Vagina (tissue), 2 donors: ENCODE measurements around the gene PDHX. TPM values are rescaled to one million over a fixed set of nuclear protein-coding genes. Genes with fewer than 3 reads are reported as not detected.

Experiments
- DNase-seq, 2 donors: peaks; one replicate each; pipeline ENCODE4 v3.0.0-alpha.2; 2017; ENCODE audit errors: extremely low spot score in 2 of 2
- H3K27ac ChIP-seq: fragments of 200-600 bp; sonication (generic); one replicate; pipeline ENCODE4 v1.5.1; 2019
- H3K27me3 ChIP-seq: fragments of 200-600 bp; sonication (generic); one replicate; pipeline ENCODE4 v1.5.1; 2019
- H3K36me3 ChIP-seq, 2 donors: fragments of 200-600 bp; sonication (generic); one replicate each; pipeline ENCODE4 v1.5.1; 2017 to 2019
- H3K4me1 ChIP-seq: fragments of 200-600 bp; sonication (generic); one replicate; pipeline ENCODE4 v1.5.1; 2019
- H3K4me3 ChIP-seq, 2 donors: fragments of 200-600 bp; sonication (generic); 1 replicate in 1 of 2; 2 replicates in 1 of 2; pipeline ENCODE4 v1.5.1; 2016 to 2019
- H3K9me3 ChIP-seq: fragments of 200-600 bp; sonication (generic); one replicate; pipeline ENCODE4 v1.5.1; 2019
- POLR2A ChIP-seq, 2 donors: fragments of 450-650 bp; IDR thresholded peaks; one replicate each; pipeline ENCODE4 v1.6.1; 2017; ENCODE audit warnings: antibody characterized with exemption in 2 of 2, mild to moderate bottlenecking in 2 of 2, moderate library complexity in 2 of 2
- POLR2AphosphoS5 ChIP-seq, 2 donors: sonication (generic); formaldehyde crosslinking; IDR thresholded peaks; one replicate each; pipeline ENCODE4 v1.9.0; 2017; ENCODE audit warnings: antibody characterized with exemption in 2 of 2, mild to moderate bottlenecking in 2 of 2, low read depth in 1 of 2; ENCODE audit not compliant: insufficient read depth in 1 of 2
- intact Hi-C: fragments of 100-400 bp; cut with DNase I; formaldehyde crosslinking; loops from one replicate; pipeline ENCODE4 v1.15.1; 2023
- total RNA-seq: library from RNA; depleted of rRNA; stranded (reverse); fragments of >200 nt; gene quantifications from one replicate; pipeline ENCODE4 v1.2.3, GENCODE V29; 2016
- TF ChIP-seq, protein P1 (sequence below), 3 experiments: fragments of 450-650 bp in 2 of 3; fragments of 200-600 bp in 1 of 3; sonication (generic) in 1 of 3; IDR thresholded peaks; one replicate each; pipeline ENCODE4 v1.5.1; 2017 to 2019; ENCODE audit warnings: antibody characterized with exemption in 3 of 3, mild to moderate bottlenecking in 2 of 3, moderate library complexity in 2 of 3

Gene PDHX
- total RNA-seq, result 15.0 TPM

- peak within 1 kb of the TSS; percentile 70 to 78 for H3K4me3 ChIP-seq
- TF ChIP-seq, protein P1, sequence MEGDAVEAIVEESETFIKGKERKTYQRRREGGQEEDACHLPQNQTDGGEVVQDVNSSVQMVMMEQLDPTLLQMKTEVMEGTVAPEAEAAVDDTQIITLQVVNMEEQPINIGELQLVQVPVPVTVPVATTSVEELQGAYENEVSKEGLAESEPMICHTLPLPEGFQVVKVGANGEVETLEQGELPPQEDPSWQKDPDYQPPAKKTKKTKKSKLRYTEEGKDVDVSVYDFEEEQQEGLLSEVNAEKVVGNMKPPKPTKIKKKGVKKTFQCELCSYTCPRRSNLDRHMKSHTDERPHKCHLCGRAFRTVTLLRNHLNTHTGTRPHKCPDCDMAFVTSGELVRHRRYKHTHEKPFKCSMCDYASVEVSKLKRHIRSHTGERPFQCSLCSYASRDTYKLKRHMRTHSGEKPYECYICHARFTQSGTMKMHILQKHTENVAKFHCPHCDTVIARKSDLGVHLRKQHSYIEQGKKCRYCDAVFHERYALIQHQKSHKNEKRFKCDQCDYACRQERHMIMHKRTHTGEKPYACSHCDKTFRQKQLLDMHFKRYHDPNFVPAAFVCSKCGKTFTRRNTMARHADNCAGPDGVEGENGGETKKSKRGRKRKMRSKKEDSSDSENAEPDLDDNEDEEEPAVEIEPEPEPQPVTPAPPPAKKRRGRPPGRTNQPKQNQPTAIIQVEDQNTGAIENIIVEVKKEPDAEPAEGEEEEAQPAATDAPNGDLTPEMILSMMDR (IDR thresholded peaks at IDR 0.05), result no peak
- TF ChIP-seq POLR2A (IDR thresholded peaks at IDR 0.05) (peak in 1 of 2 donors; percentile 95), POLR2AphosphoS5 (IDR thresholded peaks at IDR 0.05; ENCODE audit: insufficient read depth in 1 of 2, low read depth in 1 of 2) (peak; percentile 56 to 90)
- intact Hi-C loops, result no loop called here
- DNase-seq, result peak; percentile 97 to 98
- peaks cover 35% of the 10 kb centered on the region for H3K4me1 ChIP-seq
- peak within 1 kb of the TSS; percentile 93 for H3K27ac ChIP-seq
- H3K36me3 ChIP-seq, result no peaks in the 10 kb centered on the region
- H3K27me3 ChIP-seq, result no peaks in the 10 kb centered on the region
- H3K9me3 ChIP-seq, result no peaks in the 10 kb centered on the region
Measured at GRCh38 chr11:34916015-34916842, at the start of gene PDHX, which contains the start of gene APIP. TSS of gene PDHX (plus strand) at chr11:34916618. CDS start at chr11:34916656, 38 bp downstream. TSS of gene APIP (minus strand) at chr11:34916379. CDS start at chr11:34916284, 95 bp downstream.

DNA sequence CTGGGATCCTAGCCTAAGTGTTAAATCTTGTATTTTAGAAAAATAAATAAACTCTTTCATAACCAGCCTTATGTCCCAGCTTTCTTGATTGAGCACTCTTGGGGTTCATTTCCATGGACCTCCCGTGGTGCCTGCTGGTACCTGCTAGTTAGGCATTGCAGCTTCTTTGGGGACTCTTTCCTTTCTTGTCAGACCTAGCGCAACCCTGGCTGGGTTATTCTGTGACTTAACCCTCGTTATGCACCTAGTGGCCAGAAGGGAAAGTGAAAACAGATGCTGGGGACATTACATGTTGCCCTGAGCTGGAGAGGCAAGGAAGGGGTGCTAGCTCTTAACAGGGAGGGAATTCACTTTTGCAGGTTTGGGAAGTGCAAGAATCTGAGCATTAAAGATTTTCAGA is 47.0 kb upstream of the PDHX start:
- Histone ChIP-seq H3K9me3 (no peaks in the 10 kb centered on the region), H3K36me3 (no peaks in the 10 kb centered on the region), H3K4me1 (no peaks in the 10 kb centered on the region), H3K4me3 (no peak overlapping the region), H3K27me3 (no peaks in the 10 kb centered on the region), H3K27ac (no peak overlapping the region)
- no peak for DNase-seq
- intact Hi-C loops, result no loop called here
- TF ChIP-seq POLR2A (IDR thresholded peaks at IDR 0.05), result no peak
- TF ChIP-seq POLR2AphosphoS5 (IDR thresholded peaks at IDR 0.05; ENCODE audit: insufficient read depth in 1 of 2, low read depth in 1 of 2), result no peak
- TF ChIP-seq, protein P1 (IDR thresholded peaks at IDR 0.05), result no peak

GRCh38 chr11:34870548-34871196 is 45.7 kb upstream of the PDHX start:
- H3K4me3 ChIP-seq, result no peak overlapping the region
- H3K9me3 ChIP-seq, result no peaks in the 10 kb centered on the region
- no peak for DNase-seq
- TF ChIP-seq POLR2AphosphoS5 (IDR thresholded peaks at IDR 0.05; ENCODE audit: insufficient read depth in 1 of 2, low read depth in 1 of 2) (no peak), POLR2A (IDR thresholded peaks at IDR 0.05) (no peak)
- TF ChIP-seq, protein P1 (IDR thresholded peaks at IDR 0.05), result no peak
- intact Hi-C loops, result no loop called here
- no peaks in the 10 kb centered on the region for H3K36me3 ChIP-seq
- no peaks in the 10 kb centered on the region for H3K27me3 ChIP-seq
- no peak overlapping the region for H3K27ac ChIP-seq
- no peaks in the 10 kb centered on the region for H3K4me1 ChIP-seq

DNA sequence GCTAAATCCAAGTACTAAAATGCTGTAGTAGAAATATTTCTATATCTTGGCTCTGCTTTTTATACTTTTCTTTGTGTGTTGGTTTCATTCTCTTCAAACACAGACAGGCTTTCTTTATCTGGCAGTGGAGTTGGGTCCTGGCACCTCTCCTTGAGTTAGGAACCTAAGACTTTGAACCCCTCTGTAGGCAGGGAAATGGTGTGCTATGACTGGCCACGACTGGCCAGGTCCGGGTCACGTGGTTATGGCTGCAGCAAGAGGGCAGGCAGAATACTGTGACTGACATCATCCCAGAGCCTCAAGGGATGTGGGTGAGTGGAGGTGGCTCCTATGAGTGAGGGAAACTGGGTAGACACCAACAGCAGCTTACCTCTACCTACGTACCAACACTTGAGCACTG is 42.2 kb upstream of the PDHX start:
- no peak overlapping the region for H3K4me3 ChIP-seq
- H3K27ac ChIP-seq, result no peak overlapping the region
- intact Hi-C loops, result no loop called here
- DNase-seq, result no peak
- no peaks in the 10 kb centered on the region for H3K9me3 ChIP-seq
- TF ChIP-seq POLR2AphosphoS5 (IDR thresholded peaks at IDR 0.05; ENCODE audit: insufficient read depth in 1 of 2, low read depth in 1 of 2) (no peak), POLR2A (IDR thresholded peaks at IDR 0.05) (no peak)
- TF ChIP-seq, protein P1 (IDR thresholded peaks at IDR 0.05), result no peak
- H3K4me1 ChIP-seq, result no peaks in the 10 kb centered on the region
- H3K27me3 ChIP-seq, result no peaks in the 10 kb centered on the region
- H3K36me3 ChIP-seq, result no peaks in the 10 kb centered on the region
